Dermis lymphatic vessel endothelial cell (primary cell): ENCODE measurements around the gene SLFN13. TPM values are rescaled to one million over a fixed set of nuclear protein-coding genes. Genes with fewer than 3 reads are reported as not detected.

Experiments used
- total RNA-seq: library from RNA; depleted of rRNA; stranded (reverse); fragments of >200 nt; gene quantifications from 2 replicates; pipeline ENCODE4 v1.2.1, GENCODE V29; 2014

The SLFN13 gene, protein sequence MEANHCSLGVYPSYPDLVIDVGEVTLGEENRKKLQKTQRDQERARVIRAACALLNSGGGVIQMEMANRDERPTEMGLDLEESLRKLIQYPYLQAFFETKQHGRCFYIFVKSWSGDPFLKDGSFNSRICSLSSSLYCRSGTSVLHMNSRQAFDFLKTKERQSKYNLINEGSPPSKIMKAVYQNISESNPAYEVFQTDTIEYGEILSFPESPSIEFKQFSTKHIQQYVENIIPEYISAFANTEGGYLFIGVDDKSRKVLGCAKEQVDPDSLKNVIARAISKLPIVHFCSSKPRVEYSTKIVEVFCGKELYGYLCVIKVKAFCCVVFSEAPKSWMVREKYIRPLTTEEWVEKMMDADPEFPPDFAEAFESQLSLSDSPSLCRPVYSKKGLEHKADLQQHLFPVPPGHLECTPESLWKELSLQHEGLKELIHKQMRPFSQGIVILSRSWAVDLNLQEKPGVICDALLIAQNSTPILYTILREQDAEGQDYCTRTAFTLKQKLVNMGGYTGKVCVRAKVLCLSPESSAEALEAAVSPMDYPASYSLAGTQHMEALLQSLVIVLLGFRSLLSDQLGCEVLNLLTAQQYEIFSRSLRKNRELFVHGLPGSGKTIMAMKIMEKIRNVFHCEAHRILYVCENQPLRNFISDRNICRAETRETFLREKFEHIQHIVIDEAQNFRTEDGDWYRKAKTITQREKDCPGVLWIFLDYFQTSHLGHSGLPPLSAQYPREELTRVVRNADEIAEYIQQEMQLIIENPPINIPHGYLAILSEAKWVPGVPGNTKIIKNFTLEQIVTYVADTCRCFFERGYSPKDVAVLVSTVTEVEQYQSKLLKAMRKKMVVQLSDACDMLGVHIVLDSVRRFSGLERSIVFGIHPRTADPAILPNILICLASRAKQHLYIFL
- total RNA-seq: 1.3 and 1.5 TPM in 2 replicates

DNA sequence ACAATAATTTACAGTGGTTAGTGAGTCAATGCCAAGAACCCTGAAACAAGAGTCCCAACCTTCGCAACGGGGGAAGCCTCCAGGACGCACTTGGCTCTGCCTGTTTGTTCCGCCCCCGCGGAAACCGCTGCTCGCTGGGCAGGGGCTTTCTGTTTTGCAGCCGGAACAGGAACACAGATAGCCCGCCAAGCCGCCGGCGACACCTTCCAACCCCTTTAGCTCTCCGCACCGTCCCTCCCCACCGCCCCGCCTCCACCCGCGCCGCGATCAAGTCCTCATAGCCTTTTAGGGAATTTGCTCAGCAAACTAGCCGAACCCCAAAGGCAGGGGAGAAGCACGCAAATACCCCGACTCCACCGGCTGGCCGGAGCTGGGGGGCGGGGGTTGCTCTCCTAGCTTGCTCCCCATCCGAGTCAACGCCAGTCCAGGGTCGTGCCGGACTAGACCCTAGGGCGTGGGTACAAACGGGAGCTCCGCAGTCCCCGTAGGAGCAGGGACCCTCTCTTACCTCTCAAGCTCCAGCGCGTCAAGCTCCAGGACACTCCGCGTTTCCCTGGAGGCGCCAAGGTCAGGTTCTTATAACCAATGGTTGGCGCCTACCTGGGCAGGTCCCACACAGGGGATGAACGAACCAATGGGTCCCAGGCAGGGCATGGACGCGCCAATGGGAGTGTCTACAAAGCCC lies at the start of gene SLFN13:
TSS of gene SLFN13 (minus strand) at position 553 of the 685 bp plus-strand sequence. CDS start 3,086 bp downstream, outside the sequence.

GRCh38 chr17:35432176-35433074 lies 16.1 kb downstream of the SLFN13 start, which contains the start of gene SLFN12:
TSS of gene SLFN12 (minus strand) at chr17:35432500. CDS start at chr17:35423028, 9,472 bp downstream.

Other genes starting within 250 kb of the SLFN13 start
- 30.9 and 52.0 TPM in 2 replicates for gene SLFN5, start 205.7 kb downstream of the SLFN13 start, total RNA-seq
- 24.4 and 33.9 TPM in 2 replicates for gene SLFN11, start 75.1 kb downstream of the SLFN13 start, total RNA-seq
- 27.9 and 43.9 TPM in 2 replicates for gene SLFN12, start 16.3 kb downstream of the SLFN13 start, total RNA-seq
- gene SLFN12L, start 88.9 kb upstream of the SLFN13 start, total RNA-seq: under 0.01 TPM in 1 of 2 replicates, not detected in the other
- not detected in 2 replicates for gene SLFN14, start 112.1 kb upstream of the SLFN13 start, total RNA-seq
- gene PEX12, start 129.8 kb upstream of the SLFN13 start, total RNA-seq: 2.3 and 2.9 TPM in 2 replicates
- gene AP2B1, start 138.6 kb upstream of the SLFN13 start, total RNA-seq: 87.7 and 87.8 TPM in 2 replicates